Heart right ventricle (tissue), 16 donors: ENCODE results near the gene ABHD6. TPM values are rescaled to one million over a fixed set of nuclear protein-coding genes. Genes with fewer than 3 reads are reported as not detected.
A peak's percentile ranks its signal among the peaks of the same experiment; 100 is the strongest.

Source experiments
- ATAC-seq, 8 donors: fragments of 200-7000 bp; cut with Tn5 transposase; one replicate each; pipeline ENCODE4 v1.9.1; 2020; ENCODE audit warnings: mild to moderate bottlenecking in 8 of 8, moderate library complexity in 8 of 8, moderate number of reproducible peaks in 1 of 8
- DNase-seq, 2 donors: peaks; one replicate each; pipeline ENCODE4 v3.0.0-alpha.2; 2020
- H3K27ac ChIP-seq, 10 donors: fragments of 200-600 bp; sonication (generic) in 2 of 10; one replicate each; pipeline versions ENCODE4 v1.5.0 to v1.8.0; 2020 to 2022; ENCODE audit warnings: mild to moderate bottlenecking in 3 of 10
- H3K27me3 ChIP-seq, 7 donors: fragments of 200-600 bp; one replicate each; pipeline ENCODE4 v1.8.0; 2021 to 2022; ENCODE audit warnings: mild to moderate bottlenecking in 2 of 7
- H3K36me3 ChIP-seq, 9 donors: fragments of 200-600 bp; sonication (generic) in 1 of 9; one replicate each; pipeline versions ENCODE4 v1.5.0 to v1.8.0; 2020 to 2022; ENCODE audit warnings: mild to moderate bottlenecking in 2 of 9
- H3K4me1 ChIP-seq, 9 donors: fragments of 200-600 bp; sonication (generic) in 1 of 9; one replicate each; pipeline versions ENCODE4 v1.5.0 to v1.8.0; 2020 to 2022; ENCODE audit warnings: mild to moderate bottlenecking in 4 of 9
- H3K4me3 ChIP-seq, 10 donors: fragments of 200-600 bp; sonication (generic) in 2 of 10; one replicate each; pipeline versions ENCODE4 v1.5.0 to v1.8.0; 2020 to 2022; ENCODE audit warnings: mild to moderate bottlenecking in 7 of 10, moderate library complexity in 2 of 10
- H3K9me3 ChIP-seq, 11 donors: fragments of 200-600 bp in 10 of 11; sonication (generic) in 2 of 11; one replicate each; pipeline versions ENCODE4 v1.5.0 to v1.8.0; 2013 to 2022; ENCODE audit warnings: mild to moderate bottlenecking in 2 of 11, control low read depth in 1 of 11, moderate library complexity in 1 of 11
- WGBS, 2 donors: extraction: QIAGEN DNeasy Blood & Tissue Kit; methylation state at CpG; one replicate each; pipeline ENCODE4 v1.1.7; 2013; ENCODE audit warnings: inconsistent platforms in 1 of 2; 5-methylcytosine and 5-hydroxymethylcytosine counted together
- intact Hi-C, 10 donors: fragments of 100-400 bp; cut with DNase I; formaldehyde crosslinking; loops; one replicate each; pipeline versions ENCODE4 v1.11.1 to v1.14.2; 2022
- polyA plus RNA-seq, 2 donors: library from polyadenylated mRNA; stranded (reverse); fragments of 200-250 nt; gene quantifications; one replicate each; pipeline ENCODE4 v1.2.3, GENCODE V29; 2013
- total RNA-seq, 10 donors: library from RNA; stranded (reverse); fragmentation: NEBNext Ultra II Directional in 3 of 10; extraction: Animal tissue kit (Norgen Biotek cat#: 25700) in 3 of 10; gene quantifications; one replicate each; pipeline versions ENCODE4 v1.2.1 to v1.2.4, GENCODE V29; 2021 to 2023
- TF ChIP-seq, protein P1 (sequence below), 9 donors: fragments of 200-600 bp; sonication (generic) in 2 of 9; IDR thresholded peaks; one replicate each; pipeline versions ENCODE4 v1.5.0 to v1.8.0; 2021 to 2022; ENCODE audit warnings: antibody characterized with exemption in 9 of 9, mild to moderate bottlenecking in 5 of 9, moderate library complexity in 1 of 9
- donor health status: Arrhythmogenic right ventricular cardiomyopathy.
- donor health status: ischemic (EF 13 %, LVEDD 7.1; RV severe dilation, severe dysfunction).
- donor health status: healthy with polysubstance abuse.
- donor health status: DM: no; HTN: yes; CAD: no.
- donor health status: DM: no; HTN: no; CAD: no.
- donor health status: ischemic (EF 25% LVEDD 6.9; RV normal size, moderate dysfunction).
- donor health status: ischemic (EF 25% LVEDD 5.7; RV mildly dilated, moderate dysfunction).
- donor health status: healthy.
- donor health status: DM: yes; HTN: yes; CAD: no.
- donor health status: Ischemic cardiomyopathy.
- donor health status: ischemic (EF 35%, LVEDD 5.7; RV mildly dilated, moderate dysfunction).
- donor health status: nonischemic (EF 11% LVEDD 7.7; RV severe dilation, severe dysfunction).
- donor health status: DM: yes; HTN: yes; CAD: no.
- donor health status: PGD.
- donor health status: ischemic (EF 29% LVEDD 5.4; RV normal size, mild dysfunction).
- donor health status: nonischemic (EF 23%, LVEDD 6.1; RV moderate dilation, normal function).

Gene ABHD6
- total and polyA plus RNA-seq, 12 donors: 3.1 to 11.6 (median 6.3) TPM

DNA sequence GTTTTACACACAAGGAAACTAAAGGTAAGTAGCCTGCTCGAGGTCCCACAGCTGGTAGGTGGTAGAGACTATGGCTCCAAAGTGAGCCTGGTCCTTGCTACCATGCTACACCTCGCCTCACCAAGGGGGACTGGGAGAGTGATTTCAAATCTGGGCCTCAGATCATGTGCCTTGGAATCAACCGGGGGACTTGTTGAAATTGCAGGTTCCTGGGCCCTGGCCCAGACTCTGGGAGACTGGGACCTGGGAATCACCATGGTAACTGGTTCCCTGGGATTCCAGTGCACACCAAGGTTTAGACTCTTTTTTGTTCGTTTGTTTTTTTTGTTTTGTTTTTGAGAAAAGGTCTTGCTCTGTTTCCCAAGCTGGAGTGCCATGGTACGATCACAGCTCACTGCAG lies 47.9 kb upstream of the ABHD6 start:
- intact Hi-C loops: loop anchor here (2.0 to 10.0 kb wide), 8 partner anchors 27 to 345 kb away; partner anchors contain the start of genes ABHD6 (in 1 of the 10) and ACOX2 (in 1 of the 10)
- peak overlapping the region in 8 of 10 donors; percentile 10 to 59 (median 40) for H3K27ac ChIP-seq
- no peaks in the 10 kb centered on the region for H3K27me3 ChIP-seq
- H3K36me3 ChIP-seq: no peaks in the 10 kb centered on the region
- TF ChIP-seq, protein P1, sequence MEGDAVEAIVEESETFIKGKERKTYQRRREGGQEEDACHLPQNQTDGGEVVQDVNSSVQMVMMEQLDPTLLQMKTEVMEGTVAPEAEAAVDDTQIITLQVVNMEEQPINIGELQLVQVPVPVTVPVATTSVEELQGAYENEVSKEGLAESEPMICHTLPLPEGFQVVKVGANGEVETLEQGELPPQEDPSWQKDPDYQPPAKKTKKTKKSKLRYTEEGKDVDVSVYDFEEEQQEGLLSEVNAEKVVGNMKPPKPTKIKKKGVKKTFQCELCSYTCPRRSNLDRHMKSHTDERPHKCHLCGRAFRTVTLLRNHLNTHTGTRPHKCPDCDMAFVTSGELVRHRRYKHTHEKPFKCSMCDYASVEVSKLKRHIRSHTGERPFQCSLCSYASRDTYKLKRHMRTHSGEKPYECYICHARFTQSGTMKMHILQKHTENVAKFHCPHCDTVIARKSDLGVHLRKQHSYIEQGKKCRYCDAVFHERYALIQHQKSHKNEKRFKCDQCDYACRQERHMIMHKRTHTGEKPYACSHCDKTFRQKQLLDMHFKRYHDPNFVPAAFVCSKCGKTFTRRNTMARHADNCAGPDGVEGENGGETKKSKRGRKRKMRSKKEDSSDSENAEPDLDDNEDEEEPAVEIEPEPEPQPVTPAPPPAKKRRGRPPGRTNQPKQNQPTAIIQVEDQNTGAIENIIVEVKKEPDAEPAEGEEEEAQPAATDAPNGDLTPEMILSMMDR (IDR thresholded peaks at IDR 0.05): no peak
- DNase-seq (no peak), ATAC-seq (no peak)
- H3K4me3 ChIP-seq: no peak overlapping the region
- H3K9me3 ChIP-seq: no peaks in the 10 kb centered on the region
- WGBS, 2 donors: 76 to 81% methylated on average over 5 of the region's 5 CpGs
- peaks cover 0 to 26% (median 18%) of the 10 kb centered on the region in 9 donors for H3K4me1 ChIP-seq

DNA sequence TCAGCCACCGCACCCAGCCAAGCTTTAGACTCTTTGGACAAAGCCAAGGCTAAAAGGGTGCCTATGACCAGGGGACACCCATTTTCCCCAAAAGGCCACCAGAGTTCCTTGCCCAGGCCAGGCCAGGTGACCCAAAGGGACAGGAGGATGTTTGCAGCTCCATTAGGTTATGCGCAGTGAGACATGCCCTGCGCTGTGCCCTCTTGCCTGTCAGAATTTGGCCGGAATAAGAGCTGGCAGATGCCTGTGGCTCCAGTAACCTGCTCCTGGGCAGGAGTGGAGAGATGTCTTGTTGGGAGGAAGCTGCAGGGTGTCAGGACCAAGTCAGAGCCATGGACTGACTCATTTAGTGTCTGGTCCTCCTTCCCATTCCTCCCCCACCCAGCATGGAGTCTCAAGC lies 47.3 kb upstream of the ABHD6 start:
- WGBS, 2 donors: 99% methylated on average over 4 of the region's 4 CpGs
- Histone ChIP-seq H3K4me3 (no peak overlapping the region), H3K27ac (no peak overlapping the region), H3K27me3 (no peaks in the 10 kb centered on the region), H3K36me3 (no peaks in the 10 kb centered on the region), H3K4me1 (peaks cover 0 to 26% (median 18%) of the 10 kb centered on the region in 9 donors), H3K9me3 (no peaks in the 10 kb centered on the region)
- DNase-seq (no peak), ATAC-seq (no peak)
- TF ChIP-seq, protein P1 (IDR thresholded peaks at IDR 0.05): no peak
- intact Hi-C loops: no loop called here

DNA sequence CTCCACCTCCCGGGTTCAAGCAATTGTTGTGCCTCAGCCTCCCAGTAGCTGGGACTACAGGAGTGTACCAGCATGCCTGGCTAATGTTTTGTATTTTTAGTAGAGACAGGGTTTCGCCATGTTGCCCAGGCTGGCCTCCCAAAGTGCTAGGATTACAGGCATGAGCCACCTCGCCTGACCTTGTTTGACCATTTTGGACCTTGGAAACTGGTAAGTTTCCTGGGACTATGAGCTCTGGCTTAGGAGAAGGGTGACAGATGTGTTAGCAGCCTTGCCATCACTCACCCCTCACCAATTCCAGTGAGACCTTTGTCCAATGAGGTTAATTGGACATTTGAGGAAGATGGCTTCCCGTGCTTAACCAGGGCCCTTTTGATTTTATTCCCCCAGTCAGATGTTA lies 46.7 kb upstream of the ABHD6 start:
- no peaks in the 10 kb centered on the region for H3K9me3 ChIP-seq
- H3K4me1 ChIP-seq: peaks cover 0 to 26% (median 18%) of the 10 kb centered on the region in 9 donors
- no peak overlapping the region for H3K27ac ChIP-seq
- no peak for ATAC-seq
- no peaks in the 10 kb centered on the region for H3K36me3 ChIP-seq
- no peak for DNase-seq
- H3K27me3 ChIP-seq: no peaks in the 10 kb centered on the region
- intact Hi-C loops: no loop called here
- TF ChIP-seq, protein P1 (IDR thresholded peaks at IDR 0.05): no peak
- H3K4me3 ChIP-seq: no peak overlapping the region
- WGBS, 2 donors: 93 to 95% methylated on average over 4 of the region's 4 CpGs

DNA sequence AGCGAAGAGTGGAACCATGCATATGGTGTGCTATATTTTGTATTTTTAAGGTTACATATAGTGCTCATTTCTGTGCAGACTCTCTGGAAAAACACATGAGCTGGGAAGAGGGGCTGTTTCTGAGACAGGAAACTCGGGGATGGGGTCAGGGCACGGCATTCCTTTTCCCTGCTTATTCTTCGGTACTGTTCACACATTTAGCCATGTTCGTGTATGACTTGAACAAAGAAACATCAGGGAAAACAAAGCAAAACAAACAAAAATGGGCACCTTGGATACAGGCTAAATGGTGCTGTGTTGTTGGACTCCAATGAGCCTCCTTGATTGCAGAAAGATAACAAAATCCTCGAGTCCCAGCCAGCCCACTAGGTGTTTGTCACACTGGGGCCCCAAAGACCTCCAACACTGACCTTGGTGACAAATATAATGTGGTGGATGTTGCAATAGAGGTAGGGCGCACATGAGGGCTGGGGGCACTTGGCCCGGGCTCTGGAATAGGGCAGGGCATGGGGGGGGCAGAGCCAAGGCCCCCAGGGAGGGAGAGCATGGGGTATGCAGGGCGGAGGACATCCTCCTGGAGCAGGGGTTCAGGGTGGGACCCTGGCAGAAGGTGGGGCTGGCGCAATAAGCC lies 46.1 kb upstream of the ABHD6 start:
- H3K27ac ChIP-seq: no peak overlapping the region
- TF ChIP-seq, protein P1 (IDR thresholded peaks at IDR 0.05): no peak
- H3K4me1 ChIP-seq: peaks cover 0 to 26% (median 18%) of the 10 kb centered on the region in 9 donors
- H3K9me3 ChIP-seq: no peaks in the 10 kb centered on the region
- no peak for ATAC-seq
- 75 to 84% methylated on average over 10 of the region's 10 CpGs for WGBS, 2 donors
- intact Hi-C loops: no loop called here
- H3K27me3 ChIP-seq: no peaks in the 10 kb centered on the region
- no peak for DNase-seq
- H3K36me3 ChIP-seq: no peaks in the 10 kb centered on the region
- H3K4me3 ChIP-seq: no peak overlapping the region
